H1 (cell line): ENCODE results near the gene MPPED1. TPM values are rescaled to one million over a fixed set of nuclear protein-coding genes. Genes with fewer than 3 reads are reported as not detected.

Experiments
- CTCF ChIA-PET: fragments of 300-600 bp; sonication (Branson Sonifier 250); formaldehyde crosslinking; loops from one replicate; lab custom pipeline; 2021; ENCODE audit not compliant: partially characterized antibody; lab: Charles Lee
- POLR2A ChIA-PET: fragments of 300-600 bp; sonication (Branson Sonifier 250); formaldehyde crosslinking; loops from one replicate; lab custom pipeline; 2021; ENCODE audit warnings: inconsistent platforms; ENCODE audit not compliant: partially characterized antibody; lab: Charles Lee
- DNase-seq, 2 experiments: peaks; one replicate each; pipeline versions ENCODE4 v3.0.0 to v3.0.0-alpha.2; 2010 to 2022; ENCODE audit warnings: low spot score in 2 of 2, low read depth in 1 of 2, mixed read lengths in 1 of 2
- FAIRE-seq: peaks from 2 replicates; lab custom pipeline; 2011; peaks lifted over from hg19 to GRCh38; lab: Jason Lieb, UNC
- H2AFZ ChIP-seq: 2 replicates; pipeline ENCODE4 v1.8.1; 2012; ENCODE audit warnings: low read length, inconsistent platforms
- H2AK5ac ChIP-seq: 2 replicates; pipeline ENCODE4 v1.6.1; 2013; ENCODE audit warnings: low read depth, low read length
- H2BK120ac ChIP-seq: replicated peaks from 2 replicates; pipeline ENCODE3; 2013; ENCODE audit warnings: low read depth, low read length, inconsistent platforms
- H2BK12ac ChIP-seq: 2 replicates; pipeline ENCODE4 v1.6.1; 2013; ENCODE audit warnings: low read depth, low read length
- H2BK15ac ChIP-seq: 2 replicates; pipeline ENCODE4 v1.6.1; 2013; ENCODE audit warnings: low read length
- H2BK20ac ChIP-seq: 2 replicates; pipeline ENCODE4 v1.6.1; 2013; ENCODE audit warnings: low read length
- H2BK5ac ChIP-seq: 2 replicates; pipeline ENCODE4 v1.6.1; 2013; ENCODE audit warnings: low read depth, low read length
- H3K14ac ChIP-seq: 2 replicates; pipeline ENCODE4 v1.6.1; 2013; ENCODE audit warnings: inconsistent platforms; ENCODE audit not compliant: insufficient read length
- H3K18ac ChIP-seq: 2 replicates; pipeline ENCODE4 v1.6.1; 2013; ENCODE audit warnings: low read length; ENCODE audit errors: extremely low read depth
- H3K23ac ChIP-seq: 2 replicates; pipeline ENCODE4 v1.6.1; 2013; ENCODE audit warnings: inconsistent platforms; ENCODE audit not compliant: insufficient read length
- H3K23me2 ChIP-seq: 2 replicates; pipeline ENCODE4 v1.6.1; 2013; ENCODE audit warnings: low read depth, low read length
- H3K27ac ChIP-seq: 2 replicates; pipeline ENCODE4 v1.6.1; 2011; ENCODE audit warnings: low read depth, low read length, inconsistent platforms
- H3K27me3 ChIP-seq, 4 experiments: replicated peaks in 1 of 4; 1 replicate in 1 of 4; 2 replicates in 3 of 4; pipeline versions ENCODE4 v1.6.1 to v1.8.1; 2011 to 2013; ENCODE audit warnings: low read length in 3 of 4, mild to moderate bottlenecking in 3 of 4, inconsistent platforms in 2 of 4, mixed read lengths in 2 of 4, moderate library complexity in 1 of 4; ENCODE audit not compliant: control insufficient read depth in 3 of 4, insufficient read depth in 3 of 4; ENCODE audit errors: extremely low read depth in 1 of 4
- H3K36me3 ChIP-seq, 4 experiments: 2 replicates each; pipeline versions ENCODE4 v1.6.1 to v1.8.1; 2011 to 2013; ENCODE audit warnings: mild to moderate bottlenecking in 4 of 4, low read length in 3 of 4, moderate library complexity in 2 of 4, control low read depth in 1 of 4, inconsistent platforms in 1 of 4; ENCODE audit not compliant: insufficient read depth in 4 of 4, control insufficient read depth in 2 of 4
- H3K4ac ChIP-seq: replicated peaks from 2 replicates; pipeline ENCODE3; 2013; ENCODE audit warnings: low read length, low read depth, mixed read lengths, inconsistent platforms; ENCODE audit not compliant: insufficient read length
- H3K4me1 ChIP-seq, 4 experiments: replicated peaks in 1 of 4; 1 replicate in 1 of 4; 2 replicates in 3 of 4; pipeline versions ENCODE4 v1.6.1 to v1.8.1; 2011 to 2013; ENCODE audit warnings: low read length in 3 of 4, inconsistent platforms in 2 of 4, mixed read lengths in 1 of 4; ENCODE audit not compliant: insufficient read depth in 4 of 4, control insufficient read depth in 3 of 4
- H3K4me2 ChIP-seq, 2 experiments: 2 replicates each; pipeline versions ENCODE4 v1.6.1 to v1.8.1; 2011 to 2013; ENCODE audit warnings: low read depth in 2 of 2, low read length in 2 of 2, control low read depth in 1 of 2, inconsistent platforms in 1 of 2, mild to moderate bottlenecking in 1 of 2; ENCODE audit not compliant: insufficient read depth in 1 of 2
- H3K4me3 ChIP-seq, 4 experiments: fragments of 200-600, 300-600 bp in 1 of 4; sonication (generic), shearing (Covaris generic), sonication (Bioruptor Twin) in 1 of 4; 2 replicates each; pipeline versions ENCODE4 v1.5.1 to v1.8.1; 2011 to 2016; ENCODE audit warnings: low read length in 4 of 4, low read depth in 3 of 4, control low read depth in 2 of 4, inconsistent platforms in 2 of 4, mild to moderate bottlenecking in 2 of 4, mixed read lengths in 1 of 4, moderate library complexity in 1 of 4; ENCODE audit not compliant: insufficient read depth in 2 of 4; ENCODE audit errors: extremely low read depth in 1 of 4
- H3K56ac ChIP-seq: replicated peaks from 2 replicates; pipeline ENCODE3; 2013; ENCODE audit warnings: low read depth, mild to moderate bottlenecking, mixed read lengths, low read length, inconsistent platforms; ENCODE audit not compliant: insufficient read length
- H3K79me1 ChIP-seq: 2 replicates; pipeline ENCODE4 v1.6.1; 2013; ENCODE audit warnings: low read depth, low read length, control low read depth
- H3K79me2 ChIP-seq, 2 experiments: 2 replicates each; pipeline versions ENCODE4 v1.6.1 to v1.8.1; 2012 to 2013; ENCODE audit warnings: low read length in 2 of 2, mild to moderate bottlenecking in 2 of 2, inconsistent platforms in 1 of 2; ENCODE audit not compliant: insufficient read depth in 2 of 2, control insufficient read depth in 1 of 2
- H3K9ac ChIP-seq, 4 experiments: replicated peaks in 1 of 4; 1 replicate in 1 of 4; 2 replicates in 3 of 4; pipeline versions ENCODE4 v1.6.1 to v1.8.1; 2011 to 2013; ENCODE audit warnings: low read depth in 3 of 4, low read length in 3 of 4, control low read depth in 2 of 4, mild to moderate bottlenecking in 2 of 4, moderate library complexity in 2 of 4, inconsistent platforms in 1 of 4; ENCODE audit errors: extremely low read depth in 1 of 4
- H3K9me3 ChIP-seq, 2 experiments: 2 replicates each; pipeline versions ENCODE4 v1.6.1 to v1.8.1; 2012 to 2013; ENCODE audit warnings: mild to moderate bottlenecking in 2 of 2, moderate library complexity in 2 of 2, control low read depth in 1 of 2, inconsistent platforms in 1 of 2, low read depth in 1 of 2, low read length in 1 of 2, mixed read lengths in 1 of 2; ENCODE audit not compliant: insufficient read depth in 2 of 2
- H4K20me1 ChIP-seq, 2 experiments: replicated peaks in 1 of 2; 2 replicates each; pipeline versions ENCODE3 to v1.8.1; 2011 to 2013; ENCODE audit warnings: inconsistent platforms in 2 of 2, low read length in 2 of 2, mild to moderate bottlenecking in 1 of 2; ENCODE audit not compliant: insufficient read depth in 2 of 2, control insufficient read depth in 1 of 2
- H4K5ac ChIP-seq: 2 replicates; pipeline ENCODE4 v1.6.1; 2013; ENCODE audit warnings: low read length, low read depth, mixed read lengths, inconsistent platforms; ENCODE audit not compliant: insufficient read length
- H4K8ac ChIP-seq: 2 replicates; pipeline ENCODE4 v1.8.0; 2013; ENCODE audit warnings: mild to moderate bottlenecking, moderate library complexity, low read length, inconsistent platforms; ENCODE audit not compliant: insufficient read depth; ENCODE audit errors: extremely low read depth
- H4K91ac ChIP-seq: replicated peaks from 2 replicates; pipeline ENCODE3; 2013; ENCODE audit warnings: low read length, mixed read lengths, inconsistent platforms; ENCODE audit not compliant: insufficient read length
- FOSL1 ChIP-seq: IDR thresholded peaks from 2 replicates; pipeline ENCODE4 v1.6.1; 2011; ENCODE audit warnings: mild to moderate bottlenecking, low read depth, low read length, moderate library complexity; ENCODE audit not compliant: insufficient read depth
- RAD21 ChIP-seq, 2 experiments: IDR thresholded peaks in 1 of 2; conservative IDR thresholded peaks in 1 of 2; 2 replicates each; pipeline ENCODE4 v1.6.1; 2011; ENCODE audit warnings: low read depth in 2 of 2, low read length in 2 of 2, improper control_type of control experiment in 1 of 2, inconsistent platforms in 1 of 2, mild to moderate bottlenecking in 1 of 2, moderate library complexity in 1 of 2
- RFX5 ChIP-seq: IDR thresholded peaks from 2 replicates; pipeline ENCODE4 v1.6.1; 2011; ENCODE audit warnings: low read depth, low read length, improper control_type of control experiment, borderline replicate concordance
- WGBS, 2 experiments: shearing (Covaris generic) in 1 of 2; methylation state at CpG; one replicate each; pipeline versions ENCODE4 v1.1.6 to v1.1.7; 2013 to 2015; ENCODE audit warnings: low lambda C conversion rate in 2 of 2, mixed read lengths in 2 of 2, inconsistent platforms in 1 of 2, low coverage in 1 of 2, missing lambda C conversion rate in 1 of 2; ENCODE audit not compliant: insufficient replicate concordance in 2 of 2, insufficient coverage in 1 of 2, insufficient read length in 1 of 2; ENCODE audit errors: extremely low coverage in 1 of 2, missing lambda C conversion rate in 1 of 2; 5-methylcytosine and 5-hydroxymethylcytosine counted together
- polyA plus RNA-seq, 7 experiments: library from polyadenylated mRNA; depleted of rRNA in 3 of 7; stranded (reverse) in 5 of 7; unstranded in 2 of 7; fragments of >200 nt in 5 of 7; fragments of 200-250 nt in 2 of 7; gene quantifications; 1 replicate in 5 of 7; 2 replicates in 1 of 7; 4 replicates in 1 of 7; pipeline versions ENCODE4 v1.2.1 to v1.2.3, GENCODE V29; 2011 to 2013; ENCODE audit warnings: missing spikeins in 2 of 7, mixed read lengths in 2 of 7
- total RNA-seq: library from RNA; stranded (reverse); fragmentation: NEBNext Ultra II Directional; extraction: Animal tissue kit (Norgen Biotek cat#: 25700); gene quantifications from 2 replicates; pipeline ENCODE4 v1.2.1, GENCODE V29; 2021
- TF ChIP-seq, protein P1 (sequence below): IDR thresholded peaks from 2 replicates; pipeline ENCODE4 v1.6.1; 2011; ENCODE audit warnings: low read length, improper control_type of control experiment

Gene MPPED1
- total and polyA plus RNA-seq, 2 of the 8 experiments (the other 6 are each of a cell fraction or from before 2014, with no cell fraction given): 0.29 to 0.37 TPM

DNA sequence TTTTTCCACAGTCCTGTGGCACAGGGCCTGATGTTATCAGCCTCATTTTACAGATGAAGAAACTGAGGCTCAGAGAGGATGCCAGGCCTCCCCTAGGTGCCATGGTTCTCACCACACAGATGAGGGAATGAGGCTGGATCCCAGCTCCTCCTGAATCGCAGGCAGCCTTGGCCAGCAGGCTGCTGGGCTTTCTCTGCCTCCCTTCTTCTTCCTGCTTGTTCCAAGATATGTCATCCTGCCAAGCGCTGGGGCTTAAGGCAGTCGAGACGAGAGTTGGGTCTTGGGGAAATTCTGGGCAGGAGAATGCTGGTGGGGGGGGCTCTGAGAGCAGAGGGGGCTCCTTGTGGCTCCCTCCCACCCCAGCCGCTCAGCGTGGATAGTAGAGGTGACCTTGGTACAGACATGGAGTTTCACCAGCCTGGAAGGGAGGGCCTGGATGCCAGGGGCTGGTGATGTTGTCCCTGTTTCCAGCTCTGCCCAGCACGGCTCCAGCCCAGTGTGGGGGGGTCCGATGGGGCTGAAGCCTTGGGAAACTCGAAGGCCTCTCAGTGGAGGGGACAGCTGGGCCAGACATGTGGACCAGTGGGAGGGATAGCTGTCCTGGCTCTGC, 16.6 kb upstream of the MPPED1 start:
- no peak for DNase-seq
- H3K4ac ChIP-seq: no peak overlapping the region

More for the DNA sequence above, 16.6 kb upstream of the MPPED1 start:
- no peak overlapping the region for H3K4me2 ChIP-seq
- no peak overlapping the region for H3K4me3 ChIP-seq
- H2BK5ac ChIP-seq: no peak overlapping the region
- H2AFZ ChIP-seq: no peak overlapping the region
- H3K56ac ChIP-seq: no peak overlapping the region
- no peak overlapping the region for H2BK20ac ChIP-seq
- H3K9me3 ChIP-seq: no peaks in the 10 kb centered on the region
- no peaks in the 10 kb centered on the region; a peak in 1 of 7 replicates for H3K27me3 ChIP-seq
- no peak overlapping the region for H4K5ac ChIP-seq
- no peak overlapping the region; the same call in 1 of the 2 replicates for H4K8ac ChIP-seq
- 86% methylated on average over 6 of the region's 9 CpGs; no CpG with 5 or more reads in 1 of the 2 experiments for WGBS, 2 experiments
- no peak overlapping the region for H4K91ac ChIP-seq
- TF ChIP-seq FOSL1 (no peak), RAD21 (IDR thresholded peaks at IDR 0.05 in 1 of 2, conservative IDR thresholded peaks at IDR 0.05 in 1 of 2; ENCODE audit: low read depth in 2 of 2, low read length in 2 of 2) (no peak), RFX5 (no peak)
- TF ChIP-seq, protein P1, sequence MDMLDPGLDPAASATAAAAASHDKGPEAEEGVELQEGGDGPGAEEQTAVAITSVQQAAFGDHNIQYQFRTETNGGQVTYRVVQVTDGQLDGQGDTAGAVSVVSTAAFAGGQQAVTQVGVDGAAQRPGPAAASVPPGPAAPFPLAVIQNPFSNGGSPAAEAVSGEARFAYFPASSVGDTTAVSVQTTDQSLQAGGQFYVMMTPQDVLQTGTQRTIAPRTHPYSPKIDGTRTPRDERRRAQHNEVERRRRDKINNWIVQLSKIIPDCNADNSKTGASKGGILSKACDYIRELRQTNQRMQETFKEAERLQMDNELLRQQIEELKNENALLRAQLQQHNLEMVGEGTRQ: no peak
- TF ChIP-seq, all 59 proteins: peak for 0
- H3K36me3 ChIP-seq: no peaks in the 10 kb centered on the region
- POLR2A ChIA-PET: no interaction called here
- H3K9ac ChIP-seq: no peak overlapping the region
- H3K14ac ChIP-seq: no peak overlapping the region
- H3K4me1 ChIP-seq: peaks cover 0 to 3% (median 0%) of the 10 kb centered on the region in 4 experiments; a peak in 2 of 7 replicates
- no peak overlapping the region for H3K27ac ChIP-seq
- H3K23me2 ChIP-seq: no peaks in the 10 kb centered on the region
- no peak overlapping the region for H3K18ac ChIP-seq
- H2AK5ac ChIP-seq: no peak overlapping the region
- no peaks in the 10 kb centered on the region for H4K20me1 ChIP-seq
- H3K23ac ChIP-seq: no peak overlapping the region
- H2BK120ac ChIP-seq: no peak overlapping the region
- H3K79me1 ChIP-seq: no peaks in the 10 kb centered on the region
- CTCF ChIA-PET: interaction anchor here (0.9 to 2.0 kb wide), 5 partner anchors 9 to 164 kb away, joined by 3 to 6 read pairs (median 4); no protein-coding TSS in a partner anchor
- H3K79me2 ChIP-seq: no peaks in the 10 kb centered on the region
- H2BK12ac ChIP-seq: no peak overlapping the region
- FAIRE-seq: no peak
- H2BK15ac ChIP-seq: no peak overlapping the region
